GM19397 (cell line): Measurements from ENCODE around the gene SMIM7.
"Not testable (repeated sequence)": the region's sequence is repeated elsewhere in the genome, so short reads cannot be mapped to it uniquely, and the experiment has no call there.

ENCODE experiments used
- ATAC-seq: cut with Tn5 transposase; IDR thresholded peaks from one replicate; pipeline ENCODE4 v1.9.1; 2021; ENCODE audit warnings: mild to moderate bottlenecking, moderate library complexity; ENCODE audit not compliant: unreplicated experiment

The SMIM7 gene

DNA sequence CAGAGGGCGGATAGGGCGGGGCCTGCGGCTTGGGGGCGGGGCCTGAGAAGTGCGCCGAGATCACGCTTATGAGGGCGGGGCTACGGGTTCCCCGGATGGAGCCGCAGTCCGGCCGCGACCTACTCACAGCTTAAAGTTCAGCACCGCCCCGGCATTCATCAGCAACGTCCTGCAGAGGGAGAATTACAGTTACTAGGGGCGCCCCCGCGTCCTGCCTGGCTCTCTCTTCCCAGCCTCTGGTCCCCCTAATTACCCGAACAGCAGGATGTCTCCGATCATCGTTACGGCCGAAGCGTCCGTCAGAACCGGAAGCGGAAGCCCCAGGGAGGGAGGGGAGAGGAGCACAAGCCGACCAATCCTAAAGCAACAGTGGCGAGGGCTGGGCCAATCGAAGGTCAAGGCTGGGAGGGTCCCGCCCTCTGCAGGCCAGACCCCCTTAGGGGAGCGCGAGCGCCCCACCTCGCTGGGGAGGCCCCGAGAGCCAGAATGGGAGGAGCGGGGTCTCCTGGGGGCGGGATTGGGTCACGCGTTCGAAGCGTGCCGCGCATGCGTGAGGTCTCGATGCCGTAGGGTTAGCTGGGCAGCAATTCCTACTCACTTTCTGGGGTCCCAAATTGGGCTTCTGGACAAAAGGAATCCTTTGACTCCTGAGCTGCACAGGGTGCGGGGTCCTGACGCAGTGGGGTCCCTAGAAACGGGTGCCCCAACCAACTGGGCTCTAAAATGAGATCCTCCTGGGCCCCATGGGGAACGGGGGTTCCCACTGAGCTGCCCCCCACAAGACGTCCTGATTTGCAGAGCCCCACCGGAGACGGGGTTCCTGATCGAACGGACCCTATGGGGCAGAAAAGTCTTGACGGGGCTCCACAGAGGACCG, at the start of gene SMIM7:
SMIM7 (minus strand) TSS at position 313 of the 877 bp plus-strand sequence; CDS start at position 279, 34 bp downstream.
- peak; percentile 89 for ATAC-seq

DNA sequence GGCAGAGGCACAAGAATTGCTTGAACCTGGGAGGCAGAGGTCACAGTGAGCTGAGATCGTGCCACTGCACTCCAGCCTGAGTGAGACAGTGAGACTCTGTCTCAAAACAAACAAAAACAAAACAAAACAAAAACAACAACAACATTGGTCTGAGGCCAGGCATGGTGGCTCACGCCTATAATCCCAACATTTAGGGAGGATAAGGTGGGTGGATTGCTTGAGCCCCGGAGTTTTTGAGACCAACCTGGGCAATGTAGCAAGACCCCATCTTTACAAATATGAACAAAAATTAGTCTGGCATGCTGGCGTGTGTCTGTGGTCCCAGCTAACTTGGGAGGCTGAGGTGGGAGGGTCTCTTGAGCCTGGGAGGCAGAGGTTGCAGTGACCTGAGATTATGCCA, 43.7 kb upstream of the SMIM7 start:
- ATAC-seq = no peak

DNA sequence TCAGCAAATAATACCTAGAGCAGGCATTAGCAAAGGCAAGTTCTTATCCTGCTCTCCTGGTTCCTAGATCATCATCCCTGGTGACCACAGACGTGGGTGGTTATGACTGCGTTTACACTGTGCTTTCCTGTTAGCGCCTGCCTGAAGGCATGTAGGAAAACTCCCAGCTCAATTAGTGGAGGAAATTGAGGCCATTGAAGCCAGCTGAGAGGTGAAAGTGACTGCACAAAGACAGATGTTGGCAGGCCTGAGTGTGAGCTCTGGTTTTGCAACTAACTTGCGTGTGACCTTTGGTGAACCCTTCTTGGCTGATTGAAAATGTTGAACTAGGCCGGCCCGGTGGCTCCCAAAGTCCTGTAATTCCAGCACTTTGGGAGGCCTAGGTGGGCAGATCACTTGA, 42.2 kb upstream of the SMIM7 start:
- ATAC-seq = no peak

DNA sequence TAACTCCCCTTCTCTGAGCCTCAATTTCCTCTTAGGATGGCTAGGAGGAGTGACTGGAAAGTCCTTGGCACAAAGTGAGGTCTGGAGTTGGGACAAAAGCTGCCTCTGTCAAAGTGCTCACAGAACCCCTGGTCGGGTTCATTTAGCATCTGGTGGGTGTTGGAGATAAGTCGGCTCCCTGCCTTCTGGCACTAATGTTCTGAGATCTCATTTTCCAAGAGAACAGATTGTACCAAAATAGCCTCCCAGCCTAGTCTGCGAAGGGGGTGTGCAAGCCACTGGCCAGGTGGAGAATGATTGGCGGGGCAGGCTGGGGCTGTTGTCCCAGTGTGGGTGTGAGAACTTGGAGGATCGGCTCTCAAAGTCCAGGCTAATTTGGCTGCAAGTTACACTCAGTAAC, 39.0 kb upstream of the SMIM7 start:
- ATAC-seq = no peak

DNA sequence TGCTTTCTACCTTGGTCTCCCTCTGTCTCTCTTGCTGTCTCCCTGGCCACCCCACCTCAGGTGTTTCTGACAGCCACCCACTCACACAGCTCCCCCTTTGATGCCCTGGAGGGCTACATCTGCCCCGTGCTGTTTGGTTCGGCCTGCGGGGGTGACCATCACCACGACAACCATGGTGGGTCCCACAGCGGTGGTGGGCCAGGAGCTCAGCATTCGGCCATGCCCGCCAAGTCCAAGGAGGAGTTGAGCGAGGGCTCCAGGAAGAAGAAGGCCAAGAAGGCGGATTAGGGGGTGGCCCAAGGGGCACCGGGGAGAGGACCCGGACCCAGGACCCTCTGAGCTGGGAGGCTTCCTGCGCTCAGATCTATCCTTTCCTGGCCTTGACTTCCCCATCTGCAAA, 28.1 kb upstream of the SMIM7 start:
- no peak for ATAC-seq

DNA sequence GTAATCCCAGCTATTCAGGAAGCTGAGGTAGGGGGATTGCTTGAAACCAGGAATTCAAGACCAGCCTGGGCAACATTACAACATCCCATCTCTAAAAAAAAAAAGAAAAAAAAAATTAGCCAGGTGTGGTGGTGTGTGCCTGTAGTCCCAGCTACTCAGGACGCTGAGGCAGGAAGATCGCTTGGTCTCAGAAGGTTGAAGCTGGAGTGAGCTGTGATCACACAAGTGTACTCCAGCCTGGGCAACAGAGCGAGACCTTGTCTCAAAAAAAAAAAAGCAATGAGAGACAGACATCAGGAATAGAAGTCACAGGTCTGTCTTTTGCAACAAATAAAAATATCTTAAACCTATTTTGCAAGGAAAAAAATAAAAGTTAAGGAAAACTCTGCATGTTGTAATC, 24.3 kb upstream of the SMIM7 start:
- ATAC-seq = no peak

DNA sequence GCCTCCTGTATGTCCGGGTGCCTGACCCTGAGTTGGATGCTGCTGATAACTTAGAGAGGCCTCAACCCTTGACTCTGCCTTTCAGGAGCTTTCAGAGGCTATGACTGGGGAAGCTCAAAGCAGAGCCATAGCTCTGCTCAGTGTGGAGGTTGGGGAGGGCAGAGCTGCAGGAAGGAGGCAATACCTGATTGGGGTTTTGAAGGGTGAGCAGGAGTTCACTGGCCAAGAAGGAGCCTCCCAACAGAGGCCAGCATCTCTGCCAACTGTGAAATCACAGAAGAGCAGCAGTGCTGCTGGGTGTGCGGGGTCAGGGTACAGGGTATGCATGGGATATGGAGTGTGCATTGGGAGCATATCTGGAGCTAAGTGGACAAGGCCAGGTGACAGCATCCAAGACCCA, 22.6 kb upstream of the SMIM7 start:
- ATAC-seq = no peak

- no peak for ATAC-seq
These were observed 19.9 kb upstream of the SMIM7 start for GRCh38 chr19:16679811-16680210.

DNA sequence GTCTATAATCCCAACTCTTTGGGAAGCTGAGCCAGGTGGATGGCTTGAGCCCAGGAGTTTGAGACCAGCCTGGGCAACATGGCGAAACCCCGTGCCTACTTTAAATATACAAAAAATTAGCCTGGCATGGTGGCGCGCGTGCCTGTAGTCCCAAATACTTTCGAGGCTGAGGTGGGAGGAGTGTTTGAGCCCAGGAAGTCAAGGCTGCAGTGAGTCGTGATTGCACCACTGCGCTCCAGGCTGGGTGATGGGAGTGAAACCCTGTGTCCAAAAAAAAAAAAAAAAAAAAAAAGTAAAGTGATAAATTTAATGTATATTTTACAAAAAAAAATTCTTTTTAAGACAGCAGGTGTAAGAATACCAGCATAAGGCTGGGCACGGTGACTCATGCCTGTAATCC, 18.6 kb upstream of the SMIM7 start:
- no peak for ATAC-seq

DNA sequence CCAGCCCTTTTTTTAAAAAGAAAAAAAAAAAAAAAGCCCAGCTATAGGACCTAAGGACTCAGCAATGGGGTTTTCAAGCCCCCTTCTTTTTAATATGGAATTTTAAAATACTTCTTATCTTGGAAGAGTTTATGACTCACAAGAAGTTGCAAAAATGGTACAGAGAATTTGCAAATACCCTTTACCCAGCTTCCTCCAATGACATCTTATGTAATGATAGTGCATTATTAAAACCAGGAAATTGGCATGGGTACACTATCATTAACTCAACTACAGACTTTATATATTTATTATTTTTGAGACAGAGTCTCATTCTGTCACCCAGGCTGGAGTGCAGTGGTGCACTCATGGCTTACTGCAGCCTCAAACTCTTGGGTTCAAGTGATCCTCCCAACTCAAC, 17.1 kb upstream of the SMIM7 start:
- ATAC-seq = no peak

GRCh38 chr19:16676101-16676798, 16.3 kb upstream of the SMIM7 start:
- ATAC-seq = no peak

DNA sequence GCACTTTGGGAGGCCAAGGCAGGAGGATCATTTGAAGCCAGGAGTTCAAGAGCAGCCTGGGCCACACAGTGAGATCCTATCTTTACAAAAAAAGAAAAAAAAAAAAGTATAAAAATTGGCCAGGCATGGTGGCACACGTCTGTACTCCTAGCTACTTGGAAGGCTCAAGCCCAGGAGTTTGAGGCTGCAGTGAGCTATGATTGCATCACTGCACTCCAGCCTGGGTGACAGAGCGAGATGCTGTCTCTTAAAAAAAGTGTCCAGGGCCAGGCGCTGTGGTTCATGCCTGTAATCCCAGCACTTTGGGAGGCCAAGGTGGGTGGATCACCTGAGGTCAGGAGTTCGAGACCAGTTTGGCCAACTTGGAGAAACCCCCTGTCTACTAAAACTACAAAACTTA, 13.9 kb upstream of the SMIM7 start:
- not testable (repeated sequence) for ATAC-seq

GRCh38 chr19:16673231-16673630, 13.3 kb upstream of the SMIM7 start:
- ATAC-seq = no peak

GRCh38 chr19:16671652-16672274, 11.8 kb upstream of the SMIM7 start:
- no peak for ATAC-seq

GRCh38 chr19:16670291-16670690, 10.3 kb upstream of the SMIM7 start:
- no peak for ATAC-seq

GRCh38 chr19:16668702-16669101, 8.8 kb upstream of the SMIM7 start:
- not testable (repeated sequence) for ATAC-seq

GRCh38 chr19:16668176-16668575, 8.2 kb upstream of the SMIM7 start:
- no peak for ATAC-seq

DNA sequence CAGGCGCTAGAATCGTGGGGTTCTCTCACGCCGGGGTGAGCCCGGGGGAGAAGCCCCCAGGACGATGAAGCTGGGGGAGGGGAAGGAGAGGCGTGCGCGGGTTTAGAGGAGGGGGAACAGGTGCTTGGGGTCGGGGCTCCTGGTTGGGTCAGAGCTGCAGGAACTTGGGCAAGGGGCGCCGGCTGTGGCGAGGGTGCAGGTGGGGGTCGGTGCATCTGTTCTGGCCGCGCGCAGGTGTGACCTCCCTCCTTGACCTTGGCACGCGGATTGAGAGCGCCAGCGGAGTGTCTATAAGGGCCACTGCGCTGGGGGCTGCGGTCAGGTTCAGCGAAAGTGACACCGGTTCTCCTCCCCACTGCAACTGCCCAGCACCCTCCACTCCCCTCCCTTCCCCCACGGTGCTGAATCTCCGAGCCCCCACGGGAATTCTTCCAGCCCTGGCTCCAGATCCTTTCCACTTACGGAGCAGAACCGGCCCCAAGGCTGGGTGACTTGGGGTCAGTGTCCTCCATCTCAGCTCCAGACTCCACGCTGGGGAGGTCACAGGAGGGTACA, 1.6 kb upstream of the SMIM7 start:
- ATAC-seq = no peak

- no peak for ATAC-seq
These were observed 977 bp upstream of the SMIM7 start, which contains the start of gene TMEM38A for GRCh38 chr19:16660763-16661479. TSS of gene TMEM38A (plus strand) at chr19:16661139. CDS start at chr19:16661218, 79 bp downstream.

DNA sequence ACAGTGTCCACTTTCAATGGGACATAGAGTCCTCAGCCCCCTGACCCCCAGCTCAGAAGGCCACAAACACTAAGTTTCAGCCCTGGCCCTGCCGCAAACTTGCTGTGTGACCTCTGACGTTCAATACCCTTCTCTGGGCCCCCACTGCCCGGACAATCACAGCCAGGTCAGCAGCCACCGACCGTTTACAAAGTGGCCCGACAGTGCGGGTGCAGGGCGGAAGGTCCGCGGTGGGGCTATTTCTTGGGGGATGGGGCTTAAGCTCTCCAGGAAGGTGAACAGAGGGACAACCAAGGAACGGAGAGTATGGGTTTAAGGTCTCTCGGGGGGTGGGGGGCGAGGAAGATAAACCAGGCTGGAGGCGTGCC, 496 bp downstream of the SMIM7 start:
- no peak for ATAC-seq

DNA sequence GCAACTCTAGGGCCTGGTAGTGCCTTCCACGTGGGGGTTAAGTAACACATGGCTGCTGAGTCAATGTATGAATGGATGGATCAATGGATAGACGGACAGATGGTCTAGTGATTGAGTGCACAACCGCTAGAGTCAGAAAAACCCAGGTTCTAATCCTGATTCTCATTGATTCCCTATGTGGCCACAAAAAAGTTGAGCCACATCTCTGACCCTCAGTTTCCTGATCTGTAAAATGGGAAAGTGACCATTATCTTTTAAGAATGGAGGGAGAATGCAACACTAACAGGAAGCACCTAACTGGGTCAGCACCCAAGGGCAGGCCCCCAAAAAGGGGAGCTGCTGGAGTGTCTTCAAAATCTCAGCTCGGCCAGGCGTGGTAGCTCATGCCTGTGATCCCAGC, 2.6 kb downstream of the SMIM7 start:
- no peak for ATAC-seq
